Endothelial cell of umbilical vein (primary cell): ENCODE measurements around the gene CTBP2. TPM values are rescaled to one million over a fixed set of nuclear protein-coding genes. Genes with fewer than 3 reads are reported as not detected.

Experiments
- BruUV-seq: library from RNA; stranded (reverse); fragments of 400-500 nt; replicated peaks from 2 replicates; lab custom pipeline; 2021; lab: Mats Ljungman, UMichigan
- CTCF ChIA-PET: fragments of 300-600, 350-600 bp; sonication (Branson Sonifier 250); formaldehyde crosslinking; loops from one replicate; lab custom pipeline; 2021; ENCODE audit warnings: antibody characterized with exemption, inconsistent platforms; lab: Charles Lee
- POLR2A ChIA-PET: fragments of 300-600, 350-600 bp; sonication (Branson Sonifier 250); formaldehyde crosslinking; loops from one replicate; lab custom pipeline; 2021; ENCODE audit warnings: antibody characterized with exemption, inconsistent platforms; lab: Charles Lee
- DNase-seq: peaks from one replicate; pipeline ENCODE4 v3.0.0-alpha.2; 2011; ENCODE audit warnings: low read depth, low spot score
- FAIRE-seq: peaks from 2 replicates; lab custom pipeline; 2011; peaks lifted over from hg19 to GRCh38; lab: Jason Lieb, UNC
- H2AFZ ChIP-seq: 2 replicates; pipeline ENCODE4 v1.6.0; 2012; ENCODE audit warnings: low read depth, low read length, control low read depth, inconsistent platforms
- H3K27ac ChIP-seq: 2 replicates; pipeline ENCODE4 v1.5.1; 2011; ENCODE audit warnings: low read depth, mild to moderate bottlenecking, control low read depth, low read length, moderate library complexity; ENCODE audit not compliant: insufficient read depth
- H3K27me3 ChIP-seq, 2 experiments: 2 replicates each; pipeline versions ENCODE4 v1.6.0 to v1.6.1; 2011; ENCODE audit warnings: low read length in 2 of 2, mixed read lengths in 1 of 2; ENCODE audit not compliant: control insufficient read depth in 2 of 2, insufficient read depth in 2 of 2
- H3K36me3 ChIP-seq, 2 experiments: 2 replicates in 1 of 2; 3 replicates in 1 of 2; pipeline ENCODE4 v1.5.1; 2011; ENCODE audit warnings: low read length in 2 of 2, mild to moderate bottlenecking in 1 of 2, moderate library complexity in 1 of 2; ENCODE audit not compliant: control insufficient read depth in 2 of 2, insufficient read depth in 2 of 2; ENCODE audit errors: extremely low read depth in 1 of 2
- H3K4me1 ChIP-seq: 3 replicates; pipeline ENCODE4 v1.5.1; 2011; ENCODE audit warnings: mild to moderate bottlenecking, low read length; ENCODE audit not compliant: control insufficient read depth, insufficient read depth; ENCODE audit errors: extremely low read depth
- H3K4me2 ChIP-seq: 2 replicates; pipeline ENCODE4 v1.6.1; 2011; ENCODE audit warnings: low read length, control low read depth, mixed read lengths; ENCODE audit not compliant: insufficient read depth
- H3K4me3 ChIP-seq, 3 experiments: fragments of 200-600 bp in 1 of 3; sonication (generic), shearing (Covaris generic) in 1 of 3; replicated peaks in 1 of 3; 2 replicates each; pipeline ENCODE4 v1.5.1; 2011 to 2016; ENCODE audit warnings: control low read depth in 3 of 3, low read length in 3 of 3, mild to moderate bottlenecking in 2 of 3, inconsistent platforms in 1 of 3, low read depth in 1 of 3, moderate library complexity in 1 of 3; ENCODE audit not compliant: insufficient read depth in 1 of 3
- H3K79me2 ChIP-seq: 2 replicates; pipeline ENCODE4 v1.6.0; 2012; ENCODE audit warnings: low read length, inconsistent platforms; ENCODE audit not compliant: control insufficient read depth, insufficient read depth
- H3K9ac ChIP-seq: replicated peaks from 2 replicates; pipeline ENCODE3; 2011; ENCODE audit warnings: low read length, control low read depth; ENCODE audit not compliant: insufficient read depth; ENCODE audit errors: extremely low read depth
- H3K9me1 ChIP-seq: replicated peaks from 3 replicates; pipeline ENCODE4 v1.6.0; 2011; ENCODE audit warnings: mild to moderate bottlenecking, low read length; ENCODE audit not compliant: control insufficient read depth, insufficient read depth; ENCODE audit errors: extremely low read depth
- H3K9me3 ChIP-seq: replicated peaks from 2 replicates; pipeline ENCODE4 v1.5.1; 2012; ENCODE audit warnings: low read length, inconsistent platforms; ENCODE audit not compliant: control insufficient read depth, insufficient read depth
- H4K20me1 ChIP-seq: replicated peaks from 2 replicates; pipeline ENCODE3; 2011; ENCODE audit warnings: mild to moderate bottlenecking, low read length; ENCODE audit not compliant: control insufficient read depth, insufficient read depth; ENCODE audit errors: extremely low read depth
- CTCF ChIP-seq, 2 donors: IDR thresholded peaks; 1 replicate in 1 of 2; 2 replicates in 1 of 2; pipeline ENCODE4 v1.5.1; 2011; ENCODE audit warnings: low read length in 2 of 2, mild to moderate bottlenecking in 2 of 2, moderate library complexity in 2 of 2, control low read depth in 1 of 2, inconsistent platforms in 1 of 2, low read depth in 1 of 2; ENCODE audit not compliant: insufficient read depth in 1 of 2; ENCODE audit errors: extremely low read depth in 1 of 2
- FOS ChIP-seq: IDR thresholded peaks from 2 replicates; pipeline ENCODE4 v1.6.1; 2011; ENCODE audit warnings: mild to moderate bottlenecking, low read length, moderate library complexity, borderline replicate concordance; ENCODE audit not compliant: insufficient read depth
- JUN ChIP-seq: IDR thresholded peaks from 2 replicates; pipeline ENCODE4 v1.6.1; 2011; ENCODE audit warnings: borderline replicate concordance, low read depth; ENCODE audit not compliant: insufficient read length, insufficient read depth
- MAX ChIP-seq: IDR thresholded peaks from 2 replicates; pipeline ENCODE4 v1.6.1; 2011; ENCODE audit not compliant: insufficient read depth, insufficient read length
- POLR2A ChIP-seq: IDR thresholded peaks from 2 replicates; pipeline ENCODE4 v1.6.1; 2012; ENCODE audit warnings: low read depth, mild to moderate bottlenecking, control low read depth, low read length
- POLR2AphosphoS5 ChIP-seq: IDR thresholded peaks from 2 replicates; pipeline ENCODE4 v1.6.1; 2012; ENCODE audit warnings: low read depth, mild to moderate bottlenecking, control low read depth, low read length, moderate library complexity; ENCODE audit not compliant: insufficient read depth
- dilution Hi-C: fragments of 300-500 bp; cut with MboI; formaldehyde crosslinking; loops from one replicate; pipeline ENCODE4 v1.15.0; 2019; ENCODE audit warnings: low sequenced_read_pairs; ENCODE audit not compliant: extremely low pct_ligation_motif_present
- intact Hi-C: fragments of 100-400 bp; cut with micrococcal nuclease; formaldehyde crosslinking; loops from one replicate; pipeline ENCODE4 v1.10.0; 2022
- polyA plus RNA-seq, 4 experiments: library from polyadenylated mRNA; depleted of rRNA in 3 of 4; stranded (reverse) in 3 of 4; unstranded in 1 of 4; fragments of >200 nt; gene quantifications; 2 replicates each; pipeline versions ENCODE4 v1.2.1 to v1.2.3, GENCODE V29; 2011 to 2012; ENCODE audit warnings: missing spikeins in 1 of 4
- total RNA-seq: library from RNA; stranded (reverse); gene quantifications from 2 replicates; pipeline ENCODE4 v1.2.3, GENCODE V29; 2021

CTBP2 gene
- total and polyA plus RNA-seq, 2 donors (not counting 3 experiments of a cell fraction or from before 2014, with no cell fraction given), result 118 to 128 TPM

- BruUV-seq, result no TSS peak
- H3K27ac ChIP-seq, result no peak overlapping the region
- TF ChIP-seq CTCF (IDR thresholded peaks at IDR 0.05; ENCODE audit: extremely low read depth in 1 of 2, insufficient read depth in 1 of 2, low read depth in 1 of 2, low read length in 2 of 2), result no peak
- TF ChIP-seq JUN, result no peak
- TF ChIP-seq FOS, result no peak
- no peak for TF ChIP-seq MAX
- no peak for TF ChIP-seq POLR2AphosphoS5
- no peak for TF ChIP-seq POLR2A
- H3K27me3 ChIP-seq, result no peaks in the 10 kb centered on the region
- H3K4me1 ChIP-seq, result no peaks in the 10 kb centered on the region
- no peak overlapping the region for H3K4me3 ChIP-seq
- H3K9me3 ChIP-seq, result no peaks in the 10 kb centered on the region
- intact Hi-C loops (no loop called here), dilution Hi-C loops (no loop called here)
- H3K79me2 ChIP-seq, result peaks cover 68% of the 10 kb centered on the region
- H2AFZ ChIP-seq, result no peak overlapping the region
- FAIRE-seq (no peak), DNase-seq (no peak)
- H3K9me1 ChIP-seq, result no peaks in the 10 kb centered on the region
- H4K20me1 ChIP-seq, result no peaks in the 10 kb centered on the region
- ChIA-PET POLR2A (no interaction called here), CTCF (interaction anchor here (1.1 to 1.4 kb wide), 3 partner anchors 16 to 46 kb away, joined by 3 to 5 read pairs (median 4); no protein-coding TSS in a partner anchor)
- peaks cover 3 to 27% of the 10 kb centered on the region in 2 experiments for H3K36me3 ChIP-seq
- no peak overlapping the region for H3K4me2 ChIP-seq
- no peak overlapping the region for H3K9ac ChIP-seq
Measured at GRCh38 chr10:125014836-125015355, 145.5 kb downstream of the CTBP2 start.
